NCI-H187 (cell line): ENCODE data around the gene YIF1A.
A peak's percentile ranks its signal among the peaks of the same experiment; 100 is the strongest.
"Not testable (repeated sequence)": the region's sequence is repeated elsewhere in the genome, so short reads cannot be mapped to it uniquely, and the experiment has no call there.

Experiments
- DNase-seq, 2 experiments: peaks; one replicate each; lab custom pipeline; 2025; lab: John Stamatoyannopoulos, UW

Gene YIF1A

DNA sequence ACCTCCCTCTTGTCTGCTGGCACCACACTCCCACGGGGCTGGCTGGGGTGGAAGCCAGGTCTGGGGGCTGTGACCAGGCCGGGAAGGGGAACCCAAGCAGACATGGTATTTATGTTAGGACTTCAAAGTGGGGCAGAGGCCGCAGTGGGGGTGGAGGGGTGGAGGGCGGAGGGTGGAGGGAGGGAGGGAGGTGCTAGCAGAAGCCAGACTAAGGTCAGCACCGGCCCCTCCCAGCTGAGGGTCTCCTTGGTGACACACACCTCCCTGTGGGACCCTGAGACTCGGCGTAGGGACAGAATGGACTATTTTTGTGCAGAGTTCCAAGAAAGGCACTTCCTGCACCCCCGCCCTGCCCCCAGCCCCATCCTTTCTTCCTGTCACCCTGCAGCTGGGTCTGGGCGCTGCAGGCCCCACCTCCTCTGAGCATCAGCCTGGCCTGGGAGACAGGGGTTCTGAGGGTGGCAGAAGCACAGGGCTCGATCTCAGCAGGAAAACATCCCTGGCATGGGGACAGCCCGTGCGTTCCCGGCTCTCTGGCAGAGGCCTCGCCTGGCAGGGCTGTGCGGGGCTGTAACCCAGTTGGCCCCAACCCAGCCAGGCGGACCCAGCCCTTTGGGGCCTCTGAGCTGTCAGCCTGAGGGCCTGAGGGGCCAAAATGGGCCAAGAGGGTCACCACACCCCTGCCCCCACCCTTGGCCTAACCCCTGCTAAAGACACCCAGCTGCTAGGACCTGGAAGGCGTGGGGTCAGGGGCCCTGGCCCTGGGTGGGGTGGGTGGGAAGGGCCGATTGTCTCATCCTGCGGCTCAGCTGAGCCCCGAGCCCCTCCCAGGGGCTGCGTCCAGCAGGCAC is 37.5 kb upstream of the YIF1A start:
- no peak for DNase-seq

GRCh38 chr11:66325263-66325671 is 36.3 kb upstream of the YIF1A start:
- no peak for DNase-seq

GRCh38 chr11:66324664-66325063 is 35.7 kb upstream of the YIF1A start:
- DNase-seq = no peak

DNA sequence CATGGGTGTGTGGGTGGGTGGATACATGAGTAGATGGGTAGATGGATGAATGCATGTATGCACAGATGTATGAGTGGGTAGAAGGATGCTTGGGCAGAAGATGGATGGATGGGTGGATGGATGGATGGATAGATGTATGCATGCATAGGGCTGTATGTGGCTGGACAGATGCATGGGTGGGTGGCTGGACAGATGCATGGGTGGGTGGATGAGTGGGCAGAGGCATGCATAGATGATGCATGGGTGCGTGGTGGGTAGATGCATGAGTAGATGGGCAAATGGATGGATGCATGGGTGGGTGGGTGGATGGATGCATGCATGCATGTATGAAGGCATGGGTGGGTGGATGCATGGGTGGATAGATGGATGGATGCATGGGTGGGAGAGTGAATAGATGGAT is 34.7 kb upstream of the YIF1A start:
- no peak for DNase-seq

DNA sequence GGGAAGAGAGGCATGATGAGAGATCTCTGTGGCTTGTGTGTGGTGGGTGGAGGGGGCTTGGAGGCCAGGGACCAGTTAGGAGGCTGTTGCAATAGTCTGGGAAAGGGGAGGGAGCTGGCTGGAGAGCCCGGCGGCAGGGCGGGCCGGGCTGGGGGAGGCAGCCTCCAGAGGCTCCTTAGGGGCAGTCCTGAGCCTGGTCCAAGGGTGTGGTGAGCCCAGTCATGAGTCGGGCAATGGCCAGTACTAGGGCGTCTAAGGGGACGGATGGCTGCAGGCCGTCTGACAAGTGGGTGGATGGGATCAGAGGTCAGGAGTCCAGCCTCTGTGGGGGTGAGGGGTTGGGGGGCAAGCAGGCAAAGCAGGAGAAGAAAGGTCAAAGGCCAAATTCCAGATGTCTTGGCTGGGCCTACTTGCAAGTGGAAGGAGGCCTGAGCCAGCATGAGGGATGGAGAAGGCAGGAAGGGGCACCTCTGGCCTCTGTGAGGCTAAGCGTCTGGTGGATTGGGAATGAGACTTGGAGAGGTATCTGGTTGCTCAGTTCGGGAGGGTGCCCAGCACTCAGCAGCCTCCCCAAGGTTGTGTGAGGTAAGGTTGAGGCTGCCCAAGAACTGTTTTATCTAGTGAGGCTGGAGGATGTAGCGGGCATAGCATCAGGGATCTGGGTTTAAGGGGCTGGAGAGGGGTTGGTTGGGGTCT is 33.9 kb upstream of the YIF1A start:
- DNase-seq = no peak

- no peak for DNase-seq
Measured at GRCh38 chr11:66321606-66322005, 32.7 kb upstream of the YIF1A start.

DNA sequence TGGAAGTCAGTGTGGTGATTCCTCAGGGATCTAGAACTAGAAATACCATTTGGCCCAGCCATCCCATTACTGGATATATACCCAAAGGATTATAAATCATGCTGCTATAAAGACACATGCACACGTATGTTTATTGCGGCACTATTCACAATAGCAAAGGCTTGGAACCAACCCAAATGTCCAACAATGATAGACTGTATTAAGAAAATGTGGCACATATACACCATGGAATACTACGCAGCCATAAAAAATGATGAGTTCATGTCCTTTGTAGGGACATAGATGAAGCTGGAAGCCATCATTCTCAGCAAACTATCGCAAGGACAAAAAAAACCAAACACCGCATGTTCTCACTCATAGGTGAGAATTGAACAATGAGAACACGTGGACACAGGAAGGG is 31.8 kb upstream of the YIF1A start:
- not testable (repeated sequence) for DNase-seq

GRCh38 chr11:66320289-66320688 is 31.3 kb upstream of the YIF1A start:
- DNase-seq = not testable (repeated sequence)

GRCh38 chr11:66318600-66318970 is 29.6 kb upstream of the YIF1A start:
- DNase-seq = no peak

DNA sequence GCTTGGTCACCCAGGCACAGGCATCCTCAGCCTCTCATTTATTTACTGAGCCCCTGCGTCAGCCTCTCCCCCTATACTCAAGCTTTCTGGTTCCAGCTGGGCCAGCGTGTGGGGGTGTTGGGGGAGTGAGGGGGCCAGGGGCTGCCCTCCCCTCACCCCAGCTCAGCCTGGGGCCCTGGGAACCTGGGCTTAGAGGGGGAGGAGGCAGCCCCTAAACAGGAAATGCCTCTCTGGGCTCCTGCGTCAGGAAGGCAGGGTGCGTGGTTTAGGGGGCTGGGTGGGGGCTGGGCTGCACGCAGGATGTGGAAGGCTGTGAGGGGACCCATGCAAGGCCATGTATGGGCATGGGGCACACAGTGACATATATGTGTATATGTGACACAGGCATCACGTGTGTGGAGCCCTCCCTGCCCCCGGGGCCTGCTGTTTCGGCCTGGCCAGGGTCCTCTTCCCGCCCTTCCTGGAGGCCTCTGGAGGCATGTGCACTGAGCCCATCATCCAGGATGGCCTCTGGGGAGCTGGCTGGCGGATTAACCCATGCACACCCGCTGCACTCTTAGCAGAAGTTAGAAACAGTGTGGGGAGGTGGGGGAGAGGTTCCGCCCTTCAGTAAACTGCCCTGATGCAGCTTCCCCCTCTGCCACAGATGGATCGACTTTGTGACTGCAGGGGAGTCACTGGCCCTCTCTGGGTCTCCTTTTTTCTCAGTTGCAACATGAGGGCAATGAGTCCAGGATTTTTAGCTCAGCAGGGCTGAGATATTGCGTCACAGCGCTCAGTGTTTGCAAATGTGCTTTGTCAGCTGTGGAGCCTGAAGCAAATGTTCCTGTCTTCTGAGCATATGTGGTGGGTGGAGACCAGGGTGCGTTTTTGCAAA is 29.0 kb upstream of the YIF1A start:
- no peak for DNase-seq

GRCh38 chr11:66317322-66317722 is 28.4 kb upstream of the YIF1A start:
- no peak for DNase-seq

- DNase-seq = no peak
Measured at GRCh38 chr11:66316849-66317251, 27.9 kb upstream of the YIF1A start, which contains the start of gene CD248. TSS of gene CD248 (minus strand) at chr11:66317044. CDS start at chr11:66317027, 17 bp downstream.

DNA sequence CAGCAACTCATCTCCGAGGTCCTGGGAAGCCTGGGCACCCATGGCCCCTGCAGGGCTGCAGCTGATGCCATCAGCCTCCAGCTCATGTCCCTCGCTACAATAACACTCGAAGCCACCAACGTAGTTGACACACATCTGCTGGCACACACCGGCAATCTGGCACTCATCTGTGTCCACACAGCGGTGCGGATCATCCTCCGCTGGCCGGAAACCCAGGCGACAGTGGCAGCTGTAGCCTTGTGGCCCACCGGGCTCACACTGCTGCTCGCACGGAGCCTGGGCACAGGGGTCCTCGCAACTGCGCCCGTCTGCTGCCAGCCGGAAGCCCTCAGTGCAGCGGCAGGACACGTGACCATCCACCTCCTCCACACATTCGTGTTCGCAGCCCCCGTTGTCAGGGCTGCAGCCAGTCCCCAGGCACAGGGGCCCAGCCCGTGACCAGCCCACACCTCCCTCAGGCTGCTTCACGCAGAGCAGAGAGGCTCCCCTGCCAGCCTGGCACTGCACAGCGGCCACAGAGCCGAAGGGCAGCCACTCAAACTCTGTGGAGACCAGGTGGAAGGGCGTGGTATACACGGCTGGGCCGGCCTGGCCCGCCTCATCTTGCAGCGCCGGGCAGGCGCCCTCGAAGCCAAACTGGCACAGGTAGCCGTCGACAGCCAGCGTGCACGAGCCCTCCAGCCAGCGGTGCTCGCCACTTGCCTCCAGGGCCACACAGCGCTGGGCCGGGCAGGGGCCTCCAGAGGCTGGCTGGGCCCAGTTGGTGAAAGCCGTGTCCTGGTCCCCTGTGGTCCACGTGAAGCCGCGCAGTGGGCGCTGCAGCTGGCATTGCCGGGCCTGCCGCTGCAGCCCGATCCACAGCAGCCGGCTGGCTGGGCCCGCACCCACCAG is 27.2 kb upstream of the YIF1A start:
- no peak for DNase-seq

- no peak for DNase-seq
Measured at GRCh38 chr11:66315498-66315885, 26.5 kb upstream of the YIF1A start.

GRCh38 chr11:66314561-66315497 is 25.9 kb upstream of the YIF1A start:
- no peak for DNase-seq

DNA sequence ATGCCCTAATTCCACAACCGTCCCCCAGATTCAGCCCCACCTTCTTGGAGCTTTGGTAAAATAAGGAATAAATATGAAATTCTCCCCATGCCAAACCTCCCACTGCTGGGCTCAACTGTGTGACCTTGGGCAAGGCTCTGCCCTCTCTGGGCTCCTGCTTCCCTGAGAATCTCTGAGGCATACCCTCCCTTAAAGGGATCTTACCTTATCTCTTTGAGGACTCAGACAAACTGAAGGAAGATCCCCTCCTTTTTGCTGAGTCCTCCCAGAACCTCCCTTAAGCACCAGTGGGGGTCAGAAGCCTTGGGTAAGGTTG is 25.2 kb upstream of the YIF1A start:
- DNase-seq = no peak

DNA sequence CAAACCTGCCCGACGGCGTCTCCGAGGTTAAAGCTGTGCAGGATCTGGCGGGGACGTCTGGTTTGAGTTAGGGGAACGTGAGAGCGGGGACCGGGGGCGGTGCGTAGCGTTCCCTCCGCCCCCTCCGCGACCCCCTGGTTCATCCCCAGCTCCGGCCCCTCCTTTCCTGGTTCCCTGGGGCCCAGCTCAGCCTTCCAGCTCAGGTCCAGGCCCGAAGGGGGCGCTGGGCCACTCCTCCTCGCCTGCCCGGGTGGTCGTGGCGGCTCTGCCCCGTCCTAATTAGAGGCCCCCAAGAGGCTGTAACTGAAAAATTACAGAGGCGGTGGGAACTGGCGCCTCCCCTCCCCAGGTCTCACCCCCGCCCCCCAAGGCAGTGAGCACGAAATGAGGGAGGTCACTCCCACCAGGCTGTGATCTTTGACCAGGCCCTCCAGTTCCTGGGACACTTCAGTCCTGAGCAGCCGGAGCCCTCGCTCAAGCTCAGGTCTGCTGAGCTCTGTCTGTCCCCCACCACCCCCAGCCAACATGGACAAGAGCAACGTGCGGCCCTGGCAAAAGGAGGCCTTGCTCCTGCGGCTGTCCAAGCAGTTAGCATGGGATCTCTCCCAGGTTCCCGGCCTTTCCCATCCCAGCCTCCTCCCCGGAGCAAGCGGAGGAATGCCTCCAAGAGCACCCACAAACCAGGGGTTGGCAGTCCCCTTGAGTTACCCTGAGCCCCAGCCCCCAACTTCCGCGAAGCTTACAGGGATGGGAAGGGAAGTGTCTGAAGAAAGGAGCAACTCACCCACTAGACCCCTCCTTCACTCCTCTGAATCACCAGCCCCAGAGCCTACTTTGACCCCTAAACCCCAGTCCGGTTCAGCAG is 24.6 kb upstream of the YIF1A start:
- DNase-seq = no peak

- DNase-seq = peak; percentile 92 to 97
Measured at GRCh38 chr11:66312549-66313320, 23.8 kb upstream of the YIF1A start.
